HCT116 (cell line): Measurements from ENCODE around the gene IRF3.

ENCODE experiments used
- EGR1 ChIP-seq: IDR thresholded peaks from 2 replicates; pipeline ENCODE4 v1.6.1; 2012; ENCODE audit warnings: low read depth
- EZH2 ChIP-seq: fragments of 200-600 bp; sonication (generic); IDR thresholded peaks from 2 replicates; pipeline ENCODE4 v1.6.1; 2017; ENCODE audit warnings: antibody characterized with exemption, mixed run types
- EZH2phosphoT487 ChIP-seq: fragments of 200-600 bp; IDR thresholded peaks from 2 replicates; pipeline ENCODE4 v1.6.1; 2018; ENCODE audit warnings: antibody characterized with exemption, borderline replicate concordance
- JUND ChIP-seq: IDR thresholded peaks from 2 replicates; pipeline ENCODE4 v1.6.1; 2012
- POLR2A ChIP-seq: IDR thresholded peaks from 2 replicates; pipeline ENCODE4 v1.7.0; 2011; ENCODE audit warnings: borderline replicate concordance; ENCODE audit not compliant: insufficient read depth, insufficient read length; ENCODE audit errors: extremely low read depth
- POLR2AphosphoS5 ChIP-seq: IDR thresholded peaks from 2 replicates; pipeline ENCODE4 v1.6.1; 2011; ENCODE audit warnings: mild to moderate bottlenecking, low read depth, low read length, moderate library complexity
- RAD21 ChIP-seq: IDR thresholded peaks from 2 replicates; pipeline ENCODE4 v1.6.1; 2012; ENCODE audit warnings: low read depth, mild to moderate bottlenecking
- SP1 ChIP-seq: IDR thresholded peaks from 2 replicates; pipeline ENCODE4 v1.6.1; 2012; ENCODE audit warnings: low read depth
- TCF7L2 ChIP-seq: IDR thresholded peaks from 2 replicates; pipeline ENCODE4 v1.7.0; 2011; ENCODE audit warnings: borderline replicate concordance, inconsistent platforms; ENCODE audit not compliant: insufficient read depth, insufficient read length; ENCODE audit errors: extremely low read depth
- TF ChIP-seq, protein P1 (sequence below), 3 experiments: fragments of 200-600 bp in 1 of 3; sonication (generic) in 1 of 3; IDR thresholded peaks in 2 of 3; conservative IDR thresholded peaks in 1 of 3; 2 replicates each; pipeline ENCODE4 v1.5.1; 2012 to 2017; ENCODE audit warnings: low read depth in 2 of 3, low read length in 2 of 3, antibody characterized with exemption in 1 of 3, borderline replicate concordance in 1 of 3, control low read depth in 1 of 3, mild to moderate bottlenecking in 1 of 3, mixed read lengths in 1 of 3, mixed run types in 1 of 3, moderate library complexity in 1 of 3; ENCODE audit not compliant: insufficient read depth in 1 of 3
- TF ChIP-seq, protein P2 (sequence below): IDR thresholded peaks from 2 replicates; pipeline ENCODE4 v1.6.1; 2012; ENCODE audit warnings: low read depth
- TF ChIP-seq, protein P3 (sequence below): IDR thresholded peaks from 2 replicates; pipeline ENCODE4 v1.6.1; 2012

DNA sequence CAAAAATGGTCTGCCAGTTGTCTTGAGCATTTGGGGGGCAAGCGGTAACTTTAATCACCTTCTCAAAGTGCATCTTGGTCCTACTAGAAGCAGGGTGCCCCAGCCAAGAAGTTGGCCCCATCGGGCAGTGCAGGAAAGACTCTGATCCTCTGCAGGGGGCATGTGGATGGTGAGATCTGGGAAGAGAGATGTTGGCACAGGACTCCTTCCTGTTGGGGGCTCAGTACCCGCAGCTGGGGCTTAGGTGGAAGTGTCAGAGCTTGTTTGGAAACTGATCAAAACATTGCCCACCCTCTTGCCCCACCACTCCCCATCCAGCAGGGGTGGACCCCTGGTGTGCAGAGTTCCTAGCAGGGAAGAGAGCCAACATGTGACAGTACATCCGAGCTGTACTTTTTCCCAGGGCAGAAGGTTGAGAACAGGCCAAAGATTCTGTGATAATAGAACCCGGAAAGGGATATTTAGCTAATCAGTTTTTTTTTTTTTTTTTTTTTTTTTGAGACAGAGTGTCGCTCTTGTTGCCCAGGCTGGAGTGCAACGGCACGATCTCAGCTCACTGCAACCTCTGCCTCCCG lies 34.6 kb downstream of the IRF3 start:
- TF ChIP-seq, protein P1, sequence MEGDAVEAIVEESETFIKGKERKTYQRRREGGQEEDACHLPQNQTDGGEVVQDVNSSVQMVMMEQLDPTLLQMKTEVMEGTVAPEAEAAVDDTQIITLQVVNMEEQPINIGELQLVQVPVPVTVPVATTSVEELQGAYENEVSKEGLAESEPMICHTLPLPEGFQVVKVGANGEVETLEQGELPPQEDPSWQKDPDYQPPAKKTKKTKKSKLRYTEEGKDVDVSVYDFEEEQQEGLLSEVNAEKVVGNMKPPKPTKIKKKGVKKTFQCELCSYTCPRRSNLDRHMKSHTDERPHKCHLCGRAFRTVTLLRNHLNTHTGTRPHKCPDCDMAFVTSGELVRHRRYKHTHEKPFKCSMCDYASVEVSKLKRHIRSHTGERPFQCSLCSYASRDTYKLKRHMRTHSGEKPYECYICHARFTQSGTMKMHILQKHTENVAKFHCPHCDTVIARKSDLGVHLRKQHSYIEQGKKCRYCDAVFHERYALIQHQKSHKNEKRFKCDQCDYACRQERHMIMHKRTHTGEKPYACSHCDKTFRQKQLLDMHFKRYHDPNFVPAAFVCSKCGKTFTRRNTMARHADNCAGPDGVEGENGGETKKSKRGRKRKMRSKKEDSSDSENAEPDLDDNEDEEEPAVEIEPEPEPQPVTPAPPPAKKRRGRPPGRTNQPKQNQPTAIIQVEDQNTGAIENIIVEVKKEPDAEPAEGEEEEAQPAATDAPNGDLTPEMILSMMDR (IDR thresholded peaks at IDR 0.05 in 2 of 3, conservative IDR thresholded peaks at IDR 0.05 in 1 of 3; ENCODE audit: borderline replicate concordance in 1 of 3, insufficient read depth in 1 of 3, low read depth in 2 of 3, low read length in 2 of 3), result no peak
- TF ChIP-seq JUND (no peak), RAD21 (no peak), EZH2 (no peak), TCF7L2 (no peak), EZH2phosphoT487 (no peak), EGR1 (no peak), POLR2A (no peak), POLR2AphosphoS5 (no peak), SP1 (no peak)
- TF ChIP-seq, protein P2, sequence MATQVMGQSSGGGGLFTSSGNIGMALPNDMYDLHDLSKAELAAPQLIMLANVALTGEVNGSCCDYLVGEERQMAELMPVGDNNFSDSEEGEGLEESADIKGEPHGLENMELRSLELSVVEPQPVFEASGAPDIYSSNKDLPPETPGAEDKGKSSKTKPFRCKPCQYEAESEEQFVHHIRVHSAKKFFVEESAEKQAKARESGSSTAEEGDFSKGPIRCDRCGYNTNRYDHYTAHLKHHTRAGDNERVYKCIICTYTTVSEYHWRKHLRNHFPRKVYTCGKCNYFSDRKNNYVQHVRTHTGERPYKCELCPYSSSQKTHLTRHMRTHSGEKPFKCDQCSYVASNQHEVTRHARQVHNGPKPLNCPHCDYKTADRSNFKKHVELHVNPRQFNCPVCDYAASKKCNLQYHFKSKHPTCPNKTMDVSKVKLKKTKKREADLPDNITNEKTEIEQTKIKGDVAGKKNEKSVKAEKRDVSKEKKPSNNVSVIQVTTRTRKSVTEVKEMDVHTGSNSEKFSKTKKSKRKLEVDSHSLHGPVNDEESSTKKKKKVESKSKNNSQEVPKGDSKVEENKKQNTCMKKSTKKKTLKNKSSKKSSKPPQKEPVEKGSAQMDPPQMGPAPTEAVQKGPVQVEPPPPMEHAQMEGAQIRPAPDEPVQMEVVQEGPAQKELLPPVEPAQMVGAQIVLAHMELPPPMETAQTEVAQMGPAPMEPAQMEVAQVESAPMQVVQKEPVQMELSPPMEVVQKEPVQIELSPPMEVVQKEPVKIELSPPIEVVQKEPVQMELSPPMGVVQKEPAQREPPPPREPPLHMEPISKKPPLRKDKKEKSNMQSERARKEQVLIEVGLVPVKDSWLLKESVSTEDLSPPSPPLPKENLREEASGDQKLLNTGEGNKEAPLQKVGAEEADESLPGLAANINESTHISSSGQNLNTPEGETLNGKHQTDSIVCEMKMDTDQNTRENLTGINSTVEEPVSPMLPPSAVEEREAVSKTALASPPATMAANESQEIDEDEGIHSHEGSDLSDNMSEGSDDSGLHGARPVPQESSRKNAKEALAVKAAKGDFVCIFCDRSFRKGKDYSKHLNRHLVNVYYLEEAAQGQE, result no peak
- TF ChIP-seq, protein P3, sequence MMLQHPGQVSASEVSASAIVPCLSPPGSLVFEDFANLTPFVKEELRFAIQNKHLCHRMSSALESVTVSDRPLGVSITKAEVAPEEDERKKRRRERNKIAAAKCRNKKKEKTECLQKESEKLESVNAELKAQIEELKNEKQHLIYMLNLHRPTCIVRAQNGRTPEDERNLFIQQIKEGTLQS, result no peak
